ENCODE data around the gene NTF3. TPM values are rescaled to one million over a fixed set of nuclear protein-coding genes. Genes with fewer than 3 reads are reported as not detected.

NTF3 gene
- total RNA-seq, 4 donors from 2014 or later: 0.18 to 0.23 TPM; not detected in 2

- Histone ChIP-seq H3K27me3 (no peaks in the 10 kb centered on the region), H3K9me3 (no peaks in the 10 kb centered on the region), H3K4me1 (peaks cover 10 to 11% of the 10 kb centered on the region in 2 donors), H3K27ac (no peak overlapping the region), H3K4me3 (no peak overlapping the region), H3K36me3 (no peaks in the 10 kb centered on the region)
- ATAC-seq (peak; percentile 93 to 96), DNase-seq (peak; percentile 28 to 37)
- TF ChIP-seq POLR2A (IDR thresholded peaks at IDR 0.05) (no peak), CTCF (IDR thresholded peaks at IDR 0.05 in 4 of 5, conservative IDR thresholded peaks at IDR 0.05 in 1 of 5) (peak; percentile 54 to 82 (median 73))
- in situ Hi-C loops (cut with MboI; ENCODE audit: low sequenced_read_pairs in 4 of 4): loop anchor here in 3 of 4 donors (10.0 to 25.0 kb wide), 6 partner anchors 230 to 580 kb away; no protein-coding TSS in a partner anchor
- intact Hi-C loops (cut with DNase I; ENCODE audit: low total_unique reads): loop anchor here (1.0 to 2.0 kb wide), 5 partner anchors 14 to 420 kb away; no protein-coding TSS in a partner anchor
These were observed 10.5 kb downstream of the NTF3 start for GRCh38 chr12:5442251-5443006.

GRCh38 chr12:5444520-5444919 is 12.6 kb downstream of the NTF3 start:
- Histone ChIP-seq H3K4me3 (no peak overlapping the region), H3K9me3 (no peaks in the 10 kb centered on the region), H3K4me1 (peaks cover 9 to 11% of the 10 kb centered on the region in 2 donors), H3K27me3 (no peaks in the 10 kb centered on the region), H3K27ac (no peak overlapping the region), H3K36me3 (no peaks in the 10 kb centered on the region)
- intact Hi-C loops (cut with DNase I; ENCODE audit: low total_unique reads): no loop called here
- no peak for TF ChIP-seq POLR2A (IDR thresholded peaks at IDR 0.05)
- no peak for TF ChIP-seq CTCF (IDR thresholded peaks at IDR 0.05 in 4 of 5, conservative IDR thresholded peaks at IDR 0.05 in 1 of 5)
- DNase-seq: no peak
- no peak for ATAC-seq
- in situ Hi-C loops (cut with MboI; ENCODE audit: low sequenced_read_pairs in 4 of 4): loop anchor here in 3 of 4 donors (10.0 to 25.0 kb wide), 6 partner anchors 232 to 582 kb away; no protein-coding TSS in a partner anchor

GRCh38 chr12:5447320-5447719 is 15.4 kb downstream of the NTF3 start:
- Histone ChIP-seq H3K4me1 (peaks cover 3% of the 10 kb centered on the region in 2 donors), H3K9me3 (no peaks in the 10 kb centered on the region), H3K36me3 (no peaks in the 10 kb centered on the region), H3K27me3 (no peaks in the 10 kb centered on the region), H3K27ac (no peak overlapping the region), H3K4me3 (no peak overlapping the region)
- TF ChIP-seq POLR2A (IDR thresholded peaks at IDR 0.05) (no peak), CTCF (IDR thresholded peaks at IDR 0.05 in 4 of 5, conservative IDR thresholded peaks at IDR 0.05 in 1 of 5) (no peak)
- in situ Hi-C loops (cut with MboI; ENCODE audit: low sequenced_read_pairs in 4 of 4): loop anchor here in 3 of 4 donors (10.0 to 25.0 kb wide), 6 partner anchors 235 to 585 kb away; no protein-coding TSS in a partner anchor
- DNase-seq (no peak), ATAC-seq (no peak)
- intact Hi-C loops (cut with DNase I; ENCODE audit: low total_unique reads): no loop called here

GRCh38 chr12:5451251-5451650 is 19.3 kb downstream of the NTF3 start:
- H3K27me3 ChIP-seq: no peaks in the 10 kb centered on the region

More at GRCh38 chr12:5451251-5451650, 19.3 kb downstream of the NTF3 start:
- ATAC-seq: no peak
- no peak for DNase-seq
- H3K27ac ChIP-seq: no peak overlapping the region
- TF ChIP-seq POLR2A (IDR thresholded peaks at IDR 0.05) (no peak), CTCF (IDR thresholded peaks at IDR 0.05 in 4 of 5, conservative IDR thresholded peaks at IDR 0.05 in 1 of 5) (no peak)
- in situ Hi-C loops (cut with MboI; ENCODE audit: low sequenced_read_pairs in 4 of 4) (no loop called here), intact Hi-C loops (cut with DNase I; ENCODE audit: low total_unique reads) (no loop called here)
- no peak overlapping the region for H3K4me3 ChIP-seq
- no peaks in the 10 kb centered on the region for H3K9me3 ChIP-seq
- H3K4me1 ChIP-seq: no peaks in the 10 kb centered on the region
- no peaks in the 10 kb centered on the region for H3K36me3 ChIP-seq

Data from gastrocnemius medialis (tissue), 4 donors.